ENCODE measurements around the gene MAPK12.

DNA sequence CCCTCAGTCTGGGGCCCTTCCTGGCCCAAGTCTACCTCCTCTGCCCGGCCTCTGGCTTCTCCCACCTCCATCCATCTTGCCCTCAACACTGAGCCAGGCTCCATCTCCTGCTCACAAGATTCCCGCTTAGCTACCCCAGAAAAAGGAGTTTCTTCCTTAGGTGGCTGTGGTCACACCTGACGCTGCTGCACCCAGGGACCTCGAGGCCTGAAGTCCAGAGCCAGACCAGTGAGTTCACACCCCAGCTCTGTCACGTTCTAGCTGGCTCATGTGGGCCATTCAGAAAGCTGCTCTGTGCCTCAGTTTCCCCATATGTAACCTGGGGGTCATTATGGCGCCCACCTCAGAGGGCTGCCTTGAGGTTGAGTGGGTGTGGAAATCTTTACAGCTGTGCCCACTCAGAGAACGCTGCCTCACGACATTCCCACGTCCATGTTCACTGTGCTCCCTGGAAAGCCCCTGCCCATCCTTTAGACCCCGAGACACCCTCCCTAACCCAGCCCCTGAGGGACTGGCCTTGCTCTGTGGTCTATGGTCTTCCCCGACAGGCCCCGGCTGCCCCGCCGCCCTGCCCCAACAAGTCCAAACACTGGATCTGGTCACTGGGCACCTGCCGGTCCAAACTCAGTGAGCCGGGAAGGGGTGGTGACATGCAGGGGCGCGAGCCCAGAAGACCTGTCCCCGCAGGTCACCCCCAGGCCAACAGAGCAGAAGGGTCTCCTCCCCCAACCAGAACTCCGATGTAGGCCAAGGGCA is 36.2 kb upstream of the MAPK12 start:
- TF ChIP-seq, protein P1, sequence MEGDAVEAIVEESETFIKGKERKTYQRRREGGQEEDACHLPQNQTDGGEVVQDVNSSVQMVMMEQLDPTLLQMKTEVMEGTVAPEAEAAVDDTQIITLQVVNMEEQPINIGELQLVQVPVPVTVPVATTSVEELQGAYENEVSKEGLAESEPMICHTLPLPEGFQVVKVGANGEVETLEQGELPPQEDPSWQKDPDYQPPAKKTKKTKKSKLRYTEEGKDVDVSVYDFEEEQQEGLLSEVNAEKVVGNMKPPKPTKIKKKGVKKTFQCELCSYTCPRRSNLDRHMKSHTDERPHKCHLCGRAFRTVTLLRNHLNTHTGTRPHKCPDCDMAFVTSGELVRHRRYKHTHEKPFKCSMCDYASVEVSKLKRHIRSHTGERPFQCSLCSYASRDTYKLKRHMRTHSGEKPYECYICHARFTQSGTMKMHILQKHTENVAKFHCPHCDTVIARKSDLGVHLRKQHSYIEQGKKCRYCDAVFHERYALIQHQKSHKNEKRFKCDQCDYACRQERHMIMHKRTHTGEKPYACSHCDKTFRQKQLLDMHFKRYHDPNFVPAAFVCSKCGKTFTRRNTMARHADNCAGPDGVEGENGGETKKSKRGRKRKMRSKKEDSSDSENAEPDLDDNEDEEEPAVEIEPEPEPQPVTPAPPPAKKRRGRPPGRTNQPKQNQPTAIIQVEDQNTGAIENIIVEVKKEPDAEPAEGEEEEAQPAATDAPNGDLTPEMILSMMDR (IDR thresholded peaks at IDR 0.05), result no peak
- TF ChIP-seq POLR2AphosphoS5 (IDR thresholded peaks at IDR 0.05) (no peak), POLR2A (IDR thresholded peaks at IDR 0.05) (no peak)

Measured in breast epithelium (tissue), 3 donors.